H1 (cell line): ENCODE results near the gene SLC25A39. TPM values are rescaled to one million over a fixed set of nuclear protein-coding genes. Genes with fewer than 3 reads are reported as not detected.

Experiments used
- BCL11A ChIP-seq, 2 experiments: IDR thresholded peaks; one replicate each; pipeline ENCODE4 v1.6.1; 2011; ENCODE audit warnings: low read depth in 2 of 2, low read length in 2 of 2, mild to moderate bottlenecking in 2 of 2
- polyA plus RNA-seq, 7 experiments: library from polyadenylated mRNA; depleted of rRNA in 3 of 7; stranded (reverse) in 5 of 7; unstranded in 2 of 7; fragments of >200 nt in 5 of 7; fragments of 200-250 nt in 2 of 7; gene quantifications; 1 replicate in 5 of 7; 2 replicates in 1 of 7; 4 replicates in 1 of 7; pipeline versions ENCODE4 v1.2.1 to v1.2.3, GENCODE V29; 2011 to 2013; ENCODE audit warnings: missing spikeins in 2 of 7, mixed read lengths in 2 of 7
- total RNA-seq: library from RNA; stranded (reverse); fragmentation: NEBNext Ultra II Directional; extraction: Animal tissue kit (Norgen Biotek cat#: 25700); gene quantifications from 2 replicates; pipeline ENCODE4 v1.2.1, GENCODE V29; 2021
- TF ChIP-seq, protein P1 (sequence below): IDR thresholded peaks from 2 replicates; pipeline ENCODE4 v1.6.1; 2011; ENCODE audit warnings: low read depth, mild to moderate bottlenecking, low read length; ENCODE audit not compliant: insufficient read depth

The SLC25A39 gene
- total and polyA plus RNA-seq, 2 of the 8 experiments (the other 6 are each of a cell fraction or from before 2014, with no cell fraction given) = 200 to 291 TPM

GRCh38 chr17:44315760-44316731 is 8.6 kb downstream of the SLC25A39 start (continued):
- TF ChIP-seq, protein P1, sequence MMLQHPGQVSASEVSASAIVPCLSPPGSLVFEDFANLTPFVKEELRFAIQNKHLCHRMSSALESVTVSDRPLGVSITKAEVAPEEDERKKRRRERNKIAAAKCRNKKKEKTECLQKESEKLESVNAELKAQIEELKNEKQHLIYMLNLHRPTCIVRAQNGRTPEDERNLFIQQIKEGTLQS = no peak
- no peak for TF ChIP-seq BCL11A (IDR thresholded peaks at IDR 0.05; ENCODE audit: low read depth in 2 of 2, low read length in 2 of 2)
